Neural cell (in vitro differentiated cells): Measurements from ENCODE around the gene C1S. TPM values are rescaled to one million over a fixed set of nuclear protein-coding genes. Genes with fewer than 3 reads are reported as not detected.
"Not testable (repeated sequence)": the region's sequence is repeated elsewhere in the genome, so short reads cannot be mapped to it uniquely, and the experiment has no call there.

Experiments
- H2AFZ ChIP-seq: fragments of 200-600, 300-800 bp; sonication (generic), shearing (Covaris generic); 2 replicates; pipeline ENCODE4 v1.6.0; 2014; ENCODE audit warnings: low read depth, mild to moderate bottlenecking, antibody characterized with exemption, low read length, moderate library complexity
- H3F3A ChIP-seq: fragments of 200-600 bp; shearing (Covaris generic); 2 replicates; pipeline ENCODE4 v1.6.1; 2016; ENCODE audit warnings: mild to moderate bottlenecking, moderate library complexity, mixed read lengths, antibody characterized with exemption, low read length; ENCODE audit not compliant: insufficient read depth, poor library complexity, severe bottlenecking
- H3K27ac ChIP-seq: fragments of 200-600, 300-800 bp; sonication (generic), shearing (Covaris generic); 2 replicates; pipeline ENCODE4 v1.5.1; 2014; ENCODE audit warnings: mild to moderate bottlenecking, low read length, moderate library complexity
- H3K27me3 ChIP-seq: fragments of 300-800, 200-600 bp; sonication (generic), shearing (Covaris generic); 2 replicates; pipeline ENCODE4 v1.6.0; 2014; ENCODE audit warnings: mild to moderate bottlenecking, low read depth, low read length, moderate library complexity; ENCODE audit not compliant: insufficient read depth
- H3K36me3 ChIP-seq: fragments of 300-800, 200-600 bp; sonication (generic), shearing (Covaris generic); 2 replicates; pipeline ENCODE4 v1.5.1; 2014; ENCODE audit warnings: mild to moderate bottlenecking, antibody characterized with exemption, low read length, moderate library complexity; ENCODE audit not compliant: insufficient read depth
- H3K4me2 ChIP-seq: fragments of 300-800, 200-600 bp; sonication (generic), shearing (Covaris generic); 2 replicates; pipeline ENCODE4 v1.6.0; 2014; ENCODE audit warnings: mild to moderate bottlenecking, low read length
- H3K4me3 ChIP-seq: fragments of 300-800, 200-600 bp; sonication (generic), shearing (Covaris generic); 2 replicates; pipeline ENCODE4 v1.5.1; 2014; ENCODE audit warnings: mild to moderate bottlenecking, low read length, moderate library complexity
- H3K79me2 ChIP-seq: fragments of 200-600 bp; shearing (Covaris generic); replicated peaks from 2 replicates; pipeline ENCODE4 v1.6.0; 2014; ENCODE audit warnings: mild to moderate bottlenecking, low read length, moderate library complexity; ENCODE audit not compliant: insufficient read depth
- H3K9ac ChIP-seq: fragments of 300-800, 200-600 bp; sonication (generic), shearing (Covaris generic); 2 replicates; pipeline ENCODE4 v1.6.1; 2016; ENCODE audit warnings: mild to moderate bottlenecking, low read length, mixed read lengths
- H3K9me2 ChIP-seq: fragments of 200-600 bp; shearing (Covaris generic); 2 replicates; pipeline ENCODE4 v1.6.1; 2016; ENCODE audit warnings: mild to moderate bottlenecking, low read length, mixed read lengths; ENCODE audit not compliant: insufficient read depth
- H3K9me3 ChIP-seq: fragments of 200-600, 300-800 bp; sonication (generic), shearing (Covaris generic); 2 replicates; pipeline ENCODE4 v1.6.1; 2016; ENCODE audit warnings: mild to moderate bottlenecking, mixed run types, low read length, moderate library complexity, mixed read lengths
- H4K20me1 ChIP-seq: fragments of 200-600 bp; shearing (Covaris generic); 2 replicates; pipeline ENCODE4 v1.6.1; 2016; ENCODE audit warnings: mild to moderate bottlenecking, mixed run types; ENCODE audit not compliant: insufficient read depth
- EP300 ChIP-seq: fragments of 450-650 bp; conservative IDR thresholded peaks from 2 replicates; pipeline ENCODE4 v1.6.1; 2014; ENCODE audit warnings: antibody characterized with exemption, mild to moderate bottlenecking, moderate library complexity; ENCODE audit not compliant: poor library complexity, severe bottlenecking
- EZH2 ChIP-seq: fragments of 200-600, 300-800 bp; shearing (Covaris generic), sonication (generic); IDR thresholded peaks from 2 replicates; pipeline ENCODE4 v1.6.1; 2014; ENCODE audit warnings: antibody characterized with exemption, low read length, borderline replicate concordance, mild to moderate bottlenecking; ENCODE audit not compliant: insufficient read depth, poor library complexity, severe bottlenecking
- MXI1 ChIP-seq: fragments of 450-650 bp; conservative IDR thresholded peaks from 2 replicates; pipeline ENCODE4 v1.6.1; 2014; ENCODE audit warnings: antibody characterized with exemption, mild to moderate bottlenecking; ENCODE audit not compliant: poor library complexity, severe bottlenecking
- POLR2AphosphoS5 ChIP-seq: IDR thresholded peaks from 2 replicates; pipeline ENCODE4 v1.6.1; 2012
- RAD21 ChIP-seq: fragments of 450-650 bp; conservative IDR thresholded peaks from 2 replicates; pipeline ENCODE4 v1.6.1; 2014; ENCODE audit warnings: antibody characterized with exemption, mild to moderate bottlenecking, moderate library complexity
- REST ChIP-seq: IDR thresholded peaks from 2 replicates; pipeline ENCODE4 v1.6.1; 2012; ENCODE audit warnings: borderline replicate concordance
- SMC3 ChIP-seq: fragments of 450-650 bp; conservative IDR thresholded peaks from 2 replicates; pipeline ENCODE4 v1.6.1; 2014; ENCODE audit warnings: antibody characterized with exemption, mild to moderate bottlenecking, moderate library complexity; ENCODE audit not compliant: poor library complexity
- TAF1 ChIP-seq: IDR thresholded peaks from 2 replicates; pipeline ENCODE4 v1.6.1; 2012; ENCODE audit warnings: low read depth
- polyA minus RNA-seq: library from RNA; depleted of rRNA, polyadenylated mRNA; stranded (reverse); fragments of >200 nt; gene quantifications from 2 replicates; pipeline ENCODE4 v1.2.3, GENCODE V29; 2014
- polyA plus RNA-seq: library from polyadenylated mRNA; depleted of rRNA; stranded (reverse); fragments of >200 nt; gene quantifications from 2 replicates; pipeline ENCODE4 v1.2.3, GENCODE V29; 2014
- TF ChIP-seq, protein P1 (sequence below): fragments of 450-650 bp; IDR thresholded peaks from 2 replicates; pipeline ENCODE4 v1.5.1; 2014; ENCODE audit warnings: antibody characterized with exemption, mild to moderate bottlenecking, moderate library complexity; ENCODE audit not compliant: poor library complexity, severe bottlenecking

Gene C1S
- polyA plus RNA-seq = 4.9 and 12.6 TPM in 2 replicates
- 0.49 and 3.4 TPM in 2 replicates for polyA minus RNA-seq

GRCh38 chr12:7060353-7060954, at the start of gene C1S:
Gene C1S (plus strand): TSS chr12:7060718. CDS start chr12:7061913, 1,195 bp downstream.
- no peaks in the 10 kb centered on the region for H3K9me2 ChIP-seq
- H4K20me1 ChIP-seq = no peaks in the 10 kb centered on the region
- no peak within 1 kb of the TSS for H3K4me2 ChIP-seq
- no peak within 1 kb of the TSS for H3K9ac ChIP-seq
- H3K27ac ChIP-seq = no peak within 1 kb of the TSS
- H3F3A ChIP-seq = no peaks in the 10 kb centered on the region
- H3K9me3 ChIP-seq = no peaks in the 10 kb centered on the region
- H3K4me3 ChIP-seq = no peak within 1 kb of the TSS
- no peaks in the 10 kb centered on the region for H3K27me3 ChIP-seq
- no peaks in the 10 kb centered on the region for H3K79me2 ChIP-seq
- no peak within 1 kb of the TSS for H2AFZ ChIP-seq
- no peak for TF ChIP-seq REST
- TF ChIP-seq, protein P1, sequence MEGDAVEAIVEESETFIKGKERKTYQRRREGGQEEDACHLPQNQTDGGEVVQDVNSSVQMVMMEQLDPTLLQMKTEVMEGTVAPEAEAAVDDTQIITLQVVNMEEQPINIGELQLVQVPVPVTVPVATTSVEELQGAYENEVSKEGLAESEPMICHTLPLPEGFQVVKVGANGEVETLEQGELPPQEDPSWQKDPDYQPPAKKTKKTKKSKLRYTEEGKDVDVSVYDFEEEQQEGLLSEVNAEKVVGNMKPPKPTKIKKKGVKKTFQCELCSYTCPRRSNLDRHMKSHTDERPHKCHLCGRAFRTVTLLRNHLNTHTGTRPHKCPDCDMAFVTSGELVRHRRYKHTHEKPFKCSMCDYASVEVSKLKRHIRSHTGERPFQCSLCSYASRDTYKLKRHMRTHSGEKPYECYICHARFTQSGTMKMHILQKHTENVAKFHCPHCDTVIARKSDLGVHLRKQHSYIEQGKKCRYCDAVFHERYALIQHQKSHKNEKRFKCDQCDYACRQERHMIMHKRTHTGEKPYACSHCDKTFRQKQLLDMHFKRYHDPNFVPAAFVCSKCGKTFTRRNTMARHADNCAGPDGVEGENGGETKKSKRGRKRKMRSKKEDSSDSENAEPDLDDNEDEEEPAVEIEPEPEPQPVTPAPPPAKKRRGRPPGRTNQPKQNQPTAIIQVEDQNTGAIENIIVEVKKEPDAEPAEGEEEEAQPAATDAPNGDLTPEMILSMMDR = peak; percentile 26
- TF ChIP-seq SMC3 = peak; percentile 41
- no peaks in the 10 kb centered on the region for H3K36me3 ChIP-seq

DNA sequence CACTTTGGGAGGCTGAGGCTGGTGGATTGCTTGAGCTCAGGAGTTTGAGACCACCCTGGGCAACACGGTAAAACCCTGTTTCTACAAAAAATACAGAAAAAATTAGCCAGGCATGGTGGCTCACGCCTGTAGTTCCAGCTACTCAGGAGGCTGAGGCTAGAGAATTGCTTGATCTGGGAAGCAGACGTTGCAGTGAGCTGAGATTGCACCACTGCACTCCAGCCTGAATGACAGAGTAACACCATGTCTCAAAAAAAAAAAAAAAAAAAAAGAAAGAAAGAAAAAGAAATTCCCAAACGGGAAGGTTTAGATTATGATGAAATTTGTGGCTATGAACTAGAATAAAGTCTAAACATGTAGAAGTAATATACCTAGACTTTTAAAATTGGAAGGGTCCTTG, 49.1 kb upstream of the C1S start:
- not testable (repeated sequence) for H3K36me3 ChIP-seq, H3K27ac ChIP-seq, H3K4me2 ChIP-seq, H4K20me1 ChIP-seq, H2AFZ ChIP-seq, H3K9me3 ChIP-seq, H3K4me3 ChIP-seq, H3F3A ChIP-seq, H3K9me2 ChIP-seq, H3K9ac ChIP-seq, H3K79me2 ChIP-seq, H3K27me3 ChIP-seq

GRCh38 chr12:7012024-7012607, 48.4 kb upstream of the C1S start:
- Histone ChIP-seq H3K4me2 (no peak overlapping the region), H3K36me3 (no peaks in the 10 kb centered on the region), H3K27me3 (no peaks in the 10 kb centered on the region), H3K4me3 (no peak overlapping the region), H3K79me2 (peaks cover 4% of the 10 kb centered on the region), H3K9ac (no peak overlapping the region), H3K9me3 (no peaks in the 10 kb centered on the region), H3F3A (no peaks in the 10 kb centered on the region), H3K27ac (no peak overlapping the region), H2AFZ (no peak overlapping the region), H3K9me2 (no peaks in the 10 kb centered on the region), H4K20me1 (no peaks in the 10 kb centered on the region)
- TF ChIP-seq MXI1 (no peak), RAD21 (no peak), SMC3 (no peak), POLR2AphosphoS5 (no peak), EP300 (no peak), REST (no peak), TAF1 (no peak), EZH2 (no peak)
- TF ChIP-seq, protein P1 = no peak
